Measurements from ENCODE around the gene NCF4.

Gene NCF4

DNA sequence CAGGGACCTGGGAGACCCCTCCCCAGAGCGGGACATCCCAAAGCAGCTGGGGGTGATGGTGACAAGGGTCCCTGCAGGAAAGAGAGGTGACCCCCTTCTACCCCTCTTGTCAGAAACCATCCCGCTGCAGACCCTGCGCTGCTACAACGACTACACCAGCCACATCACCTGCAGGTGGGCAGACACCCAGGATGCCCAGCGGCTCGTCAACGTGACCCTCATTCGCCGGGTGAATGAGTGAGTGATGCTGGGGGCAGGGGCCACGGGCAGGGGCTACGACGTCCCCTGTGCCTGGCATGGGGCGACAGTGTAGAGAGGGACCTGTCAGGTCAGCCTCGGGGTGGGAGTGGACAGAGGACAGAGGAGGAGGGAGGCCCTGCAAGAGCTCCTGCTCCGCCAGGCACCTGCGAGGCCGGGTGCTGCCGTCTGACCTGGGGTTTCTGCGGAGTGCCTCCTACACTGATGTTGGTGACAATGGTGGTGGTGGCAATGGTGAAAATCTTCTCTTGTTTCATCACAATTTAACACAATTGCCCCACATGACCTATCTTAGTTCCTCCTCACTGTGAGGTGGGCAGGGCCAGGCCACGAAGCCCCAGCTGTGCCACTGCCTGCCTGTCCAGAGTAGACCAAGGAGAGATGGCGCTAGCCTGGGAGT lies 62.5 kb downstream of the NCF4 start:
- DNase-seq, result no peak

GRCh38 chr22:36924151-36924698 lies 63.4 kb downstream of the NCF4 start:
- no peak for DNase-seq

- DNase-seq, result no peak
Observed at GRCh38 chr22:36925388-36926290, 64.8 kb downstream of the NCF4 start.

GRCh38 chr22:36926309-36926708 lies 65.5 kb downstream of the NCF4 start:
- DNase-seq, result peak in 1 of 5 experiments; percentile 50

GRCh38 chr22:36926721-36927435 lies 66.1 kb downstream of the NCF4 start:
- DNase-seq, result peak in 1 of 5 experiments; percentile 28
